ENCODE measurements around the gene CAPZB. TPM values are rescaled to one million over a fixed set of nuclear protein-coding genes. Genes with fewer than 3 reads are reported as not detected.

Gene CAPZB
- polyA plus RNA-seq, 1 experiment: 312 TPM

DNA sequence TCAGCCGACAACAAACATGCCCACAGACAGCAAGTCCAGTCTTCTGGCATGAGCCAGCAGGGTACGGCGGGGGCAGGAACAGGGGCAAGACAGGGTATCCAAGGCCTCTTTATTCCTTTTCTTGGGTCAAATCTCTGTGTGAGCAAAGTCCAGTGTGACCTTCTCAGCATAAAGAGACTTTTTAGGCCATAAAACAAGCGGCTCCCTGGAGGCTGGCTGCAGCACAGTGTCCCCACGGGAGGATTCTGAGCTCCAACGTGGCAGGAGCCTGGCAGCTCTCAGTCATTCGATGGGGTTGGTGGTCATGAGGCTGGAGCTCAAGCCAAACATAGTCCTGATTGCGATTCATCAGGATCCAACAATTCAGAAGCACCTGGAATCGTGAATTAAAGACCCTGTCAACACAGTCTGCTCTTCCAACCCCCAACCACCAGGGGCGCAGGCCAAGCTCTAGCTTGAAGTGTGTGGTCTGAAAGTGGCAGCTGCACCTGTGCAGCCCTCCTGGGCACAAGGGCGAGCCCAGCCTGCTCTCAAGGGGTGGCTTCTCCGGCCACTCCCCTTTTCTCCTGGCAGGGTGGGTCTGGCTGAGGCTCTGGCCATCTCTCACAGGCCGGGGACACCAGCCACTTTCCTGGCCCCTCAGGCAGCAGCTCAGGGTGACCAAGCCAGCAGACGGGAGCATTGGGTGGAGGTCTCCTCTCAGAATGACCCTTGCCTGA, 111.1 kb downstream of the CAPZB start:
- CTCF ChIA-PET: interaction anchor here (0.7 to 1.5 kb wide), 5 partner anchors 10 to 277 kb away, joined by 3 to 7 read pairs (median 3); no protein-coding TSS in a partner anchor
- TF ChIP-seq, protein P1, sequence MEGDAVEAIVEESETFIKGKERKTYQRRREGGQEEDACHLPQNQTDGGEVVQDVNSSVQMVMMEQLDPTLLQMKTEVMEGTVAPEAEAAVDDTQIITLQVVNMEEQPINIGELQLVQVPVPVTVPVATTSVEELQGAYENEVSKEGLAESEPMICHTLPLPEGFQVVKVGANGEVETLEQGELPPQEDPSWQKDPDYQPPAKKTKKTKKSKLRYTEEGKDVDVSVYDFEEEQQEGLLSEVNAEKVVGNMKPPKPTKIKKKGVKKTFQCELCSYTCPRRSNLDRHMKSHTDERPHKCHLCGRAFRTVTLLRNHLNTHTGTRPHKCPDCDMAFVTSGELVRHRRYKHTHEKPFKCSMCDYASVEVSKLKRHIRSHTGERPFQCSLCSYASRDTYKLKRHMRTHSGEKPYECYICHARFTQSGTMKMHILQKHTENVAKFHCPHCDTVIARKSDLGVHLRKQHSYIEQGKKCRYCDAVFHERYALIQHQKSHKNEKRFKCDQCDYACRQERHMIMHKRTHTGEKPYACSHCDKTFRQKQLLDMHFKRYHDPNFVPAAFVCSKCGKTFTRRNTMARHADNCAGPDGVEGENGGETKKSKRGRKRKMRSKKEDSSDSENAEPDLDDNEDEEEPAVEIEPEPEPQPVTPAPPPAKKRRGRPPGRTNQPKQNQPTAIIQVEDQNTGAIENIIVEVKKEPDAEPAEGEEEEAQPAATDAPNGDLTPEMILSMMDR (IDR thresholded peaks at IDR 0.05; ENCODE audit: low read depth, low read length): peak; percentile 48
- no peak for DNase-seq (ENCODE audit: low read depth, low spot score)
- Histone ChIP-seq H3K27me3 (ENCODE audit: control insufficient read depth, insufficient read depth, low read length) (no peaks in the 10 kb centered on the region), H3K27ac (ENCODE audit: low read depth, low read length) (no peak overlapping the region), H3K4me3 (ENCODE audit: low read depth, low read length) (no peak overlapping the region), H3K9me3 (ENCODE audit: control insufficient read depth, insufficient read depth, low read length) (peaks cover 10% of the 10 kb centered on the region; the same call in 1 of the 2 replicates)
- POLR2A ChIA-PET: no interaction called here

GRCh38 chr1:19373211-19374082, 111.9 kb downstream of the CAPZB start:
- peaks cover 10% of the 10 kb centered on the region; the same call in 1 of the 2 replicates for H3K9me3 ChIP-seq (ENCODE audit: control insufficient read depth, insufficient read depth, low read length)
- ChIA-PET CTCF (interaction anchor here (0.6 to 1.5 kb wide), 3 partner anchors 12 to 32 kb away, joined by 4 to 7 read pairs (median 5); no protein-coding TSS in a partner anchor), POLR2A (no interaction called here)
- H3K4me3 ChIP-seq (ENCODE audit: low read depth, low read length): no peak overlapping the region
- H3K27ac ChIP-seq (ENCODE audit: low read depth, low read length): no peak overlapping the region
- TF ChIP-seq, protein P1 (IDR thresholded peaks at IDR 0.05; ENCODE audit: low read depth, low read length): no peak
- H3K27me3 ChIP-seq (ENCODE audit: control insufficient read depth, insufficient read depth, low read length): no peaks in the 10 kb centered on the region
- no peak for DNase-seq (ENCODE audit: low read depth, low spot score)

GRCh38 chr1:19372602-19373001, 112.7 kb downstream of the CAPZB start:
- H3K27ac ChIP-seq (ENCODE audit: low read depth, low read length): no peak overlapping the region
- no peak overlapping the region for H3K4me3 ChIP-seq (ENCODE audit: low read depth, low read length)
- no peaks in the 10 kb centered on the region for H3K27me3 ChIP-seq (ENCODE audit: control insufficient read depth, insufficient read depth, low read length)
- TF ChIP-seq, protein P1 (IDR thresholded peaks at IDR 0.05; ENCODE audit: low read depth, low read length): no peak
- ChIA-PET POLR2A (interaction anchor here (1.1 kb wide), 1 partner anchor 10 kb away, joined by 5 read pairs; no protein-coding TSS in a partner anchor), CTCF (no interaction called here)
- H3K9me3 ChIP-seq (ENCODE audit: control insufficient read depth, insufficient read depth, low read length): peaks cover 7% of the 10 kb centered on the region; the same call in 1 of the 2 replicates
- DNase-seq (ENCODE audit: low read depth, low spot score): no peak

DNA sequence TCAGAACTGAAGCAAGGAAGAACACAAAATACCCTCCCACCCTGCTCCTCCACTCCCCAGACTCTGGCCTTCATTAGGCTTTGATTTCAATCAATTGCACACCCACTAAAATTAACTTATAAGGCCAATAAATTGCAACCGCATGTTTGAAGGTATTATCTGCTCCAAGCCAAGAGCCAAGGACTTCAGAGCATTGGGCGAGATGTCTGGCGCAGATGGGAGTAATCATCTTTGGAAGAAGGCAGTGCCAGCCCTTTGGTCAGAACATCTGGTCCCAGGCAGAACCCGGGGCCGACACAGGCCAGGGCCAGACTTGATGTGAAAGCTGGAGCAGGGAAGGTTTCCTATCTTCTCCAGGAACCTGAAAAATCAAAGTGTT, 113.2 kb downstream of the CAPZB start:
- no peak overlapping the region for H3K4me3 ChIP-seq (ENCODE audit: low read depth, low read length)
- DNase-seq (ENCODE audit: low read depth, low spot score): no peak
- peaks cover 7% of the 10 kb centered on the region; the same call in 1 of the 2 replicates for H3K9me3 ChIP-seq (ENCODE audit: control insufficient read depth, insufficient read depth, low read length)
- TF ChIP-seq, protein P1 (IDR thresholded peaks at IDR 0.05; ENCODE audit: low read depth, low read length): no peak
- no peak overlapping the region for H3K27ac ChIP-seq (ENCODE audit: low read depth, low read length)
- ChIA-PET POLR2A (interaction anchor here (1.1 kb wide), 1 partner anchor 10 kb away, joined by 5 read pairs; no protein-coding TSS in a partner anchor), CTCF (no interaction called here)
- no peaks in the 10 kb centered on the region for H3K27me3 ChIP-seq (ENCODE audit: control insufficient read depth, insufficient read depth, low read length)
